RKO (cell line): ENCODE results near the gene PDLIM5.

Experiments
- DNase-seq: peaks from one replicate; pipeline ENCODE4 v3.0.0-alpha.2; 2016; ENCODE audit warnings: low spot score

The PDLIM5 gene

DNA sequence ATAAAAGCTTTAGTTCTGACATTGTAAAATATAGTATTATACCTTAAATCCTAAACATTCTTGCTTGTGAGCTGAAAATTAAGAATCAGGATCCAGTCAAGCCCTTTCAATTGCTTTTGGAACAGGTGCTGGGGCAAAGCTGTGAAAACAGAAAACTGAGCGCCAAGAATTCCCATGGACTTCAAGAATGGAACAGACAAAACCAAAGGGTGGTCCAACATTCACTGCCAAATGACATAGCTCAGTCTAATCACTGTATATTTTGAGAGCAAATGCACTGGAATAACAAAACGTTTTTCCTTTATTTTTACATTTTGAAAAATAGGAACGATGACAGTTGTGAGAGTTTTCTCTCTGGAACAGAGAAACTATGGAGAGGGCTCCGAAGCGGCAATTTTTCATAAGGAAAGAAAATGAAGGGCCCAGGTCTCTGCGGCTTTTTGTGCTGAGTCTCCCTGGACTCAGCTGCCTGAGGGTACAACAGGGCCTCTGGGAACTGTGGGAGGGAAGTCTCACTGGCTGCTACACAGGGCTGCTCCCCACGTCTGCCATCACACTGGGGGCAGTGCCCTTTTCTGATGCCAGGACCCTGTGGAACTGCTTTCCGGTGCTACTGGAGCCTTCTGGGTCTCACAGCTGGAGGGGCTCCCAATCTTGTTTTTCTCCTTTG lies 250.0 kb downstream of the PDLIM5 start:
- no peak for DNase-seq

DNA sequence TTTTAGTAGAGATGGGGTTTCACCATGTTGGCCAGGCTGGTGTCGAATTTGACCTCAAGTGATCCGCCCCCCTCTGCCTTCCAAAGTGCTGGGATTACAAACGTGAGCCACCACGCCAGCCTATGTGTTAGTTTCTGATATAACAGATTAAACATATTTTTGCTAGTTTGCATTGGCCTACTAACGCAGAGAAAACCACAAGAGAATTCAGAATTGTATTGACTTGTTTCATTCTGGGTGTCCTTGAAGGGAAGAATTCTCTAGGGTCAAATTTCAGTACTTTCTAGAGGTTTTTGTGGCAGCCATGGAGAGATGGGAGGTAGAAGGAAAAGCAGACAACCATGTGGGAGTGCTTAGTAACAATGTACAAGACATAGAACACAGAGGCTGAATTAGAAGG lies 259.9 kb downstream of the PDLIM5 start:
- DNase-seq = no peak

DNA sequence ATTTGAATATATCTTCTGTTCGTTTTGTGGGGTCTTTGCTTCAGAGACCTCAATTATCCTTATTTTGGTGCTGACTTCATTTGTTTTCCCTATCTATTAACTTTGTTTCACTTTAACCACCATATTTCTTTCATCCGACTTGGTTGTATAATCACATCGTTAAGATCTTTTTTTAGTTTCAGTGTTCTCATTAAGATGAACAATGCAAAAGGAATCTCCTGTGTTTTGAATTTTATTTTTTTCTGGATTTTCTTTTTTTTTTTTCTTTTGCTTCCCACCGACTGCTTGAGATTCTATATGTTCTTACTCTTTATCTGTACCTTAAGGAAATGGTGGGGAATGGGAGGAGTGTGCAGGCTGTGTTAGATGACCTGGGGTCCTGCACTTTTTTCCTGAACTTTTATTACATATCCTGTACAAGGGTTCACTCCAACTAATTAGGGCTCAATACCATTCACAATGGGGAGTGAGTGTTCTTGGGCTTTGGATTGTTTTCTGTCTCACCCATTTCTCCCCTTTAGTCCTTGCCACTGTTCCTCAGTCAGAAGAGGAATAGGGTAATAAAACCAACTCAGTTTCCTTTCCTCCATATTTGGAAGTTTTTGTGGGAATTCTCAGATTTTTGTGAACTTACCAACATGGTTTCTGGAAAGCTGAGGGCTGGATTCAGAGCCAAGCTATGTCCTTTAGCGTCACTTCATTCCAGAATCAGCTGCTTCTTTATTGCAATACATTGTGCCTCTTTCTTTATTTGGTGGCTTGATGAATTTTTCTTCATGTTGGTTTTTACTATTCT lies 262.8 kb downstream of the PDLIM5 start:
- no peak for DNase-seq

DNA sequence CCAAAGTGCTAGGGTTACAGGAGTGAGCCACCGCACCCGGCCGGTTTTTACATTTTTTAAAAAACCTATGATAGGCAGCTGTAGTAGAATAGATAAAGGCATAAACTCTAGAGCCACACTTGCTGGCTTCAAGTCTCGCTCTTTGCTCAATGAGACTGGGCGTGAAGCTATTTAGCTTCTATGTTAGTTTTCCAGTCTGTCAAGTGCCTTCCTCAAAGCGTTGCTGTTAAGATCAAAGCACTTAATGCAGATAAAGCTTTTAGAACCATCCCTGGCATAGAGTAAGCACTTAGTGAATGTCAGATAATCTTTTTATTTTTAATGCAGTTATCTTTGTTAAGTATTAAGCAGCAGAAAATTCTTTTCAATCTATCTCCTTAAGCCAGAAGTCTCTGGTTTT lies 264.0 kb downstream of the PDLIM5 start:
- DNase-seq = no peak
